ENCODE results near the gene TENM3.

Gene TENM3

DNA sequence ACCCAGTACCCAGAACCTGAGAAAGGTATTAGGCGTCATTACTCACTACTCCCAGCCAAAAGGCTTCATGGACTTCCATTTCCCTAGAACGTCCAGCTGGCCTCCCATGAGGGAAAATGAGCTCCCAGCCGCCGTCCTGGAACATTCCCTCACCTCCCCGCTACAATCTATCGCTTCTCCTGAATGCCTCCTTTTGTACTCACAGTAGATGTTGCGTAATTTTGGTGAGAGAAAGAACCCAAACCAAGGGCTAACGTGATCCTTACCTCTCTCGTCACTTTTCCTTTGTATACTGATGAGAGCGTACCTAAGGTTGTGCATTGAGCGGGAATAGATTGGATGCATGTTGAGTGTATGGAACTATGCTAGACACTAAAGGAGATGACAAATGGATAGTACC lies 161.9 kb downstream of the TENM3 start:
- Histone ChIP-seq H3K36me3 (ENCODE audit: insufficient read depth, low read length) (no peaks in the 10 kb centered on the region), H3K27ac (no peak overlapping the region), H3K4me3 (no peak overlapping the region), H3K9ac (ENCODE audit: insufficient read length) (no peak overlapping the region), H3K9me3 (ENCODE audit: low read depth, low read length) (no peaks in the 10 kb centered on the region)
- DNase-seq (ENCODE audit: low read depth, low spot score) = no peak
- TF ChIP-seq EZH2 (IDR thresholded peaks at IDR 0.05) (no peak), POLR2AphosphoS5 (IDR thresholded peaks at IDR 0.05; ENCODE audit: borderline replicate concordance, low read depth, low read length) (no peak), FOXP2 (optimal IDR thresholded peaks at IDR 0.05; ENCODE audit: control extremely low read depth, extremely low read length, insufficient read depth) (no peak)

DNA sequence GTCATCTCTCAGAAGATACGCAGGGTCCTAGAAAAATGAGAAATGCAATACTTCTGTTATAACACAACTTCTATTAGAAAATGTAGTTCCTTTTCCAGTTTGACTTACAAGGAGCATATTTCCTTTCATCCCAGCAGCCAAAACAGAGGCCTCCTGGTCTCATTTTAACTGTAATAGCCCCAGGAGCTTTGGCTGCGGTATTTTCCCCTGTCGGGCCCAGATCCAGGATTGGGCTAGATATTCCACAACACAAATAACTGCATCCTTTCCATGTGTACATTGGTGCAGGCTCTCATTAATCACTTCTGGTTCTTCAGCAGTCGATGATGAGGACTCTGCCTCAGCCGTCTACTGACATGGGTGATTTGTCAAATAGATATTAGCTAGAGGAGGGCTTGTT lies 166.1 kb downstream of the TENM3 start:
- Histone ChIP-seq H3K4me3 (no peak overlapping the region), H3K27ac (no peak overlapping the region), H3K36me3 (ENCODE audit: insufficient read depth, low read length) (no peaks in the 10 kb centered on the region), H3K9me3 (ENCODE audit: low read depth, low read length) (no peaks in the 10 kb centered on the region), H3K9ac (ENCODE audit: insufficient read length) (no peak overlapping the region)
- DNase-seq (ENCODE audit: low read depth, low spot score) = no peak
- TF ChIP-seq FOXP2 (optimal IDR thresholded peaks at IDR 0.05; ENCODE audit: control extremely low read depth, extremely low read length, insufficient read depth) (no peak), EZH2 (IDR thresholded peaks at IDR 0.05) (no peak)

DNA sequence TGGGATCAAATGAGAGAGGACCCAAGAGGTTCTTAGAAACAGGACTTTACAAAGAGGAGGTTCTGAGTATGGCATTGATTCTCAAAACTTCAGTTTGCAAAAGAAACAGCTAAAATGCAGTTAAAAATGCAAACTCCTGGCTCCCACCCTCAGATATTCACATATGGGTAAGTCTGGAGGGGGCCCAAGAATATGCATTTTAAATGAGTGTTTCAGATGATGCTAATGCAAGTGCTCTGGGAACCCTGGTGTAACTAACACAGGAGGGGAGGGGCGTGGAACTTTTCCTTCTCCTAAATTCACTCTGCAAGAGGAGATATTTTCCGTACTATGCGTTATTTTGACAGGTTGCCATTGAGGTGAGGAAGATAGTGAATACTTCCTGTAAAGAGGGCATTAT lies 168.2 kb downstream of the TENM3 start:
- Histone ChIP-seq H3K27ac (no peak overlapping the region), H3K9ac (ENCODE audit: insufficient read length) (no peak overlapping the region), H3K9me3 (ENCODE audit: low read depth, low read length) (no peaks in the 10 kb centered on the region), H3K36me3 (ENCODE audit: insufficient read depth, low read length) (no peaks in the 10 kb centered on the region), H3K4me3 (no peak overlapping the region)
- no peak for DNase-seq (ENCODE audit: low read depth, low spot score)
- no peak for TF ChIP-seq POLR2AphosphoS5 (IDR thresholded peaks at IDR 0.05; ENCODE audit: borderline replicate concordance, low read depth, low read length)
- TF ChIP-seq FOXP2 (optimal IDR thresholded peaks at IDR 0.05; ENCODE audit: control extremely low read depth, extremely low read length, insufficient read depth) = no peak

- no peaks in the 10 kb centered on the region for H3K36me3 ChIP-seq (ENCODE audit: insufficient read depth, low read length)
- H3K4me3 ChIP-seq = no peak overlapping the region
- TF ChIP-seq EZH2 (IDR thresholded peaks at IDR 0.05) (no peak), POLR2AphosphoS5 (IDR thresholded peaks at IDR 0.05; ENCODE audit: borderline replicate concordance, low read depth, low read length) (no peak), FOXP2 (optimal IDR thresholded peaks at IDR 0.05; ENCODE audit: control extremely low read depth, extremely low read length, insufficient read depth) (no peak)
- no peak overlapping the region for H3K27ac ChIP-seq
- H3K9me3 ChIP-seq (ENCODE audit: low read depth, low read length) = no peaks in the 10 kb centered on the region
- H3K9ac ChIP-seq (ENCODE audit: insufficient read length) = no peak overlapping the region
- DNase-seq (ENCODE audit: low read depth, low spot score) = no peak
Observed at GRCh38 chr4:182413550-182413949, 170.3 kb downstream of the TENM3 start.

DNA sequence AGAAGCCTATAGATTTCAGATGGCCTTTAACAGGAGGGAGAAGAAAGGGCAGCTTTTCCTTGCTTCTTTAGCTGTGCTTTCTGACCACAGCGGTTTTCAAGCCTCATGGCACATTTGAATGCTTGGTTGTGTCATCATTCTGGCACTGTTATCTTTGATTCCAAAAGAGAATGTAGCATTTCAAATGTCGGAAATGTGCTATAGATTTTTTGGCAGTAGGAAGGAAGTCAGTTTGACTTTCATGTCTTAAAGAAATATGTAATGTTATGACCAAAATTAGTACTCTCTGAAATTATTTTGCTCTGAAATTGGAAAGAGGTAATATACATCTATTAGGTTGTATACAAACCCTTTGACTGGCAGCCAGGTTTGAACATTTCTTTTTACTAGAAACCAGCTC lies 171.9 kb downstream of the TENM3 start:
- Histone ChIP-seq H3K9me3 (ENCODE audit: low read depth, low read length) (no peaks in the 10 kb centered on the region), H3K9ac (ENCODE audit: insufficient read length) (no peak overlapping the region), H3K36me3 (ENCODE audit: insufficient read depth, low read length) (no peaks in the 10 kb centered on the region), H3K4me3 (no peak overlapping the region), H3K27ac (no peak overlapping the region)
- TF ChIP-seq EZH2 (IDR thresholded peaks at IDR 0.05) = no peak
- TF ChIP-seq FOXP2 (optimal IDR thresholded peaks at IDR 0.05; ENCODE audit: control extremely low read depth, extremely low read length, insufficient read depth) = no peak
- TF ChIP-seq POLR2AphosphoS5 (IDR thresholded peaks at IDR 0.05; ENCODE audit: borderline replicate concordance, low read depth, low read length) = no peak
- DNase-seq (ENCODE audit: low read depth, low spot score) = no peak

DNA sequence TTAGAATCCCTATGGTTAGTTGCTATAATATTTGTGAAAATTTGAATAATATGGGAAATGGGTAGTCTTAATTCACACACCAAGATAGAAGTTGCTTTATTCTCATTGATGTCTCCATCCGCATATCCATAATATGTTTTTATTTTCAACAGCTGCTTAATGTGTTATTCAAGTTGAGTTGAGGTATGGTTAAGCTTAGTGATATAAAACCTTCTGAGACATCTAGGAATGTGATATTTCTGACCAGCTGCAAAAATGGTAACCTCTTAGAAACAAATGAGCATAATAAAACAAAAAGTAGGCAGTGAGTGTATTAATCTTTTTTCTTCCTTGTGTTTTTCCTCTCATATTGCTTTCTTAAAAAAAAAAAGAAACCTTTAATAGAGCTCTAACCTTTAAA lies 172.9 kb downstream of the TENM3 start:
- no peak overlapping the region for H3K9ac ChIP-seq (ENCODE audit: insufficient read length)
- H3K36me3 ChIP-seq (ENCODE audit: insufficient read depth, low read length) = no peaks in the 10 kb centered on the region
- TF ChIP-seq EZH2 (IDR thresholded peaks at IDR 0.05) (no peak), POLR2AphosphoS5 (IDR thresholded peaks at IDR 0.05; ENCODE audit: borderline replicate concordance, low read depth, low read length) (no peak), FOXP2 (optimal IDR thresholded peaks at IDR 0.05; ENCODE audit: control extremely low read depth, extremely low read length, insufficient read depth) (no peak)
- no peak for DNase-seq (ENCODE audit: low read depth, low spot score)
- H3K27ac ChIP-seq = no peak overlapping the region
- H3K9me3 ChIP-seq (ENCODE audit: low read depth, low read length) = no peaks in the 10 kb centered on the region
- H3K4me3 ChIP-seq = no peak overlapping the region

DNA sequence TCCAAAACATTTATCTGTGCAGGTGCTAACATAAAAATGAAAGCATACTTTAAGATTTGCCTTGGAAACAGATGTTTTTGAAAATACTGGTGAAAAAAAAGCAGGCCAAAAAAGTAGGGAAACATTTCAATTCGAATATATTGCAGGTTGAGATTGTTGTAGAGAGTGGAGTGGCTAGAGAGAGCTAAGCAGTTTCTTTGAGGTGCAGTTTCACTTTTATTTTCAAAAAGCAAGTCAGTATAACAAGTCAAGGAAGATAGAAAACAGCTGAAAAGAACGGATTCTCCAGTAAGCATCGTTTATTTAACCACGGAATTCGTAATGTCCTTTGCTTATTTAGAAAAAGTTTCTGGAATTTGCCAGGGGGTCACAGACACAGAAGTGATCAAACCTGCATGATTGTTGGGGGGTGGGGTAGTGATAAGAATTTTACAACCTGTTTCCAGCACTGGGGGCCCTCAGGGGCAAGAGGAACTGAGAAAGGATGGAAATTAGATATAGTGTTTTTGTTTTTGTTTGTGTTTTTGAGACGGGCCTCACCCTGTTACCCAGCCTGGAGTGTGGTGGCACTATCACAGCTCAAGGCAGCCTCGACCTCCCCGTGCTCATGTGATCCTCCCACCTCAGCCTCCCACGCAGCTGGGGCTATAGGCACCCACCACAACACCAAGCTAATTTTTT lies 175.0 kb downstream of the TENM3 start:
- Histone ChIP-seq H3K36me3 (ENCODE audit: insufficient read depth, low read length) (no peaks in the 10 kb centered on the region), H3K27ac (no peak overlapping the region), H3K9ac (ENCODE audit: insufficient read length) (no peak overlapping the region), H3K9me3 (ENCODE audit: low read depth, low read length) (no peaks in the 10 kb centered on the region), H3K4me3 (no peak overlapping the region)
- DNase-seq (ENCODE audit: low read depth, low spot score) = no peak
- TF ChIP-seq POLR2AphosphoS5 (IDR thresholded peaks at IDR 0.05; ENCODE audit: borderline replicate concordance, low read depth, low read length) (no peak), FOXP2 (optimal IDR thresholded peaks at IDR 0.05; ENCODE audit: control extremely low read depth, extremely low read length, insufficient read depth) (no peak), EZH2 (IDR thresholded peaks at IDR 0.05) (no peak)

DNA sequence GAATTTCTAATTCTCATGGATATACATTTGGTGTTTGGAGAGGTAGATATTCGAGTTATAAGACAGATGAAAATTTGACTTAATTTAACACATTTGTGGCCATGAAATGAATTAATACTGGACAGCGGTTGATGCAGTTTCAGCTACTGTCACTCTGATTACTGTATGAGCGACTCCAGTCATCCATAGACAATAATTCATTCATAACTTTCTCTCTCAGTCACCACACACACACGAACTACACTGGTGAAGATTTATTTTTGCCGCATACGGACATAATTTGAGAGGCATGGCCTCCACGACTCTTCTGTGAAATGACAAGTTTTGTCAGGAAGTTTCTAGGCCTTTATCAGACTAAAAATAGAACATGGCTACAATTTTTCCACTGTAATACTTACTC lies 177.0 kb downstream of the TENM3 start:
- TF ChIP-seq EZH2 (IDR thresholded peaks at IDR 0.05) = no peak
- TF ChIP-seq POLR2AphosphoS5 (IDR thresholded peaks at IDR 0.05; ENCODE audit: borderline replicate concordance, low read depth, low read length) = no peak
- no peak for TF ChIP-seq FOXP2 (optimal IDR thresholded peaks at IDR 0.05; ENCODE audit: control extremely low read depth, extremely low read length, insufficient read depth)
- Histone ChIP-seq H3K9ac (ENCODE audit: insufficient read length) (no peak overlapping the region), H3K27ac (no peak overlapping the region), H3K4me3 (no peak overlapping the region), H3K9me3 (ENCODE audit: low read depth, low read length) (no peaks in the 10 kb centered on the region), H3K36me3 (ENCODE audit: insufficient read depth, low read length) (no peaks in the 10 kb centered on the region)
- DNase-seq (ENCODE audit: low read depth, low spot score) = no peak

GRCh38 chr4:182421753-182422152 lies 178.6 kb downstream of the TENM3 start:
- Histone ChIP-seq H3K4me3 (no peak overlapping the region), H3K27ac (no peak overlapping the region), H3K9me3 (ENCODE audit: low read depth, low read length) (no peaks in the 10 kb centered on the region), H3K9ac (ENCODE audit: insufficient read length) (no peak overlapping the region), H3K36me3 (ENCODE audit: insufficient read depth, low read length) (no peaks in the 10 kb centered on the region)
- TF ChIP-seq EZH2 (IDR thresholded peaks at IDR 0.05) (no peak), POLR2AphosphoS5 (IDR thresholded peaks at IDR 0.05; ENCODE audit: borderline replicate concordance, low read depth, low read length) (no peak), FOXP2 (optimal IDR thresholded peaks at IDR 0.05; ENCODE audit: control extremely low read depth, extremely low read length, insufficient read depth) (no peak)
- DNase-seq (ENCODE audit: low read depth, low spot score) = no peak
